A549 treated with AZD9567 at 1 μM for 4 hours (cell line): Measurements from ENCODE around the gene COMP. TPM values are rescaled to one million over a fixed set of nuclear protein-coding genes. Genes with fewer than 3 reads are reported as not detected.

ENCODE experiments used
- total RNA-seq: library from RNA; stranded (reverse); fragments of 200-300 nt; extraction: Qiagen RNA extraction; gene quantifications from 5 replicates; pipeline ENCODE4 v1.2.3, GENCODE V29; 2022; ENCODE audit not compliant: insufficient read depth

COMP gene
- 0.11 to 0.15 TPM (median 0.13 TPM) in 4 of 5 replicates, not detected in the other for total RNA-seq

GRCh38 chr19:18790566-18791314, at the start of gene COMP:
TSS of gene COMP (minus strand) at chr19:18791305. CDS start at chr19:18791269, 36 bp downstream.

GRCh38 chr19:18831524-18832305, 40.6 kb upstream of the COMP start, which contains the start of gene UPF1:
TSS of gene UPF1 (plus strand) at chr19:18831959. CDS start at chr19:18832210, 251 bp downstream.

Other genes with a start within 250 kb of the COMP start
- 110 to 150 TPM (median 146 TPM) in 5 replicates for gene FKBP8, start 247.7 kb downstream of the COMP start, total RNA-seq
- gene KXD1, start 233.4 kb downstream of the COMP start, total RNA-seq: 89.9 to 108 TPM (median 98.8 TPM) in 5 replicates
- gene UBA52, start 219.4 kb downstream of the COMP start, total RNA-seq: 1,038 to 1,235 TPM (median 1,207 TPM) in 5 replicates
- 20.8 to 63.5 TPM (median 56.7 TPM) in 5 replicates for gene REX1BD, start 202.5 kb downstream of the COMP start, total RNA-seq
- 1.9 to 7.8 TPM (median 7.0 TPM) in 5 replicates for gene CRLF1, start 184.5 kb downstream of the COMP start, total RNA-seq
- gene TMEM59L, start 178.4 kb downstream of the COMP start, total RNA-seq: 5.7 to 15.3 TPM (median 5.8 TPM) in 5 replicates
- 3.6 to 4.6 TPM (median 4.0 TPM) in 5 replicates for gene KLHL26, start 154.3 kb downstream of the COMP start, total RNA-seq
- 3.4 to 4.9 TPM (median 4.4 TPM) in 5 replicates for gene CRTC1, start 107.6 kb downstream of the COMP start, total RNA-seq
- 34.4 to 44.3 TPM (median 42.9 TPM) in 5 replicates for gene UPF1, start 40.7 kb upstream of the COMP start, total RNA-seq
- gene CERS1, start 104.9 kb upstream of the COMP start, total RNA-seq: 4.2 to 5.7 TPM (median 5.2 TPM) in 5 replicates
- gene COPE, start 128.1 kb upstream of the COMP start, total RNA-seq: 126 to 170 TPM (median 165 TPM) in 5 replicates
- gene DDX49, start 128.4 kb upstream of the COMP start, total RNA-seq: 32.3 to 51.2 TPM (median 45.0 TPM) in 5 replicates
- gene HOMER3, start 149.9 kb upstream of the COMP start, total RNA-seq: 27.1 to 31.2 TPM (median 27.8 TPM) in 5 replicates
- 21.0 to 33.2 TPM (median 32.3 TPM) in 5 replicates for gene SUGP2, start 242.2 kb upstream of the COMP start, total RNA-seq
- gene ARMC6, start 242.3 kb upstream of the COMP start, total RNA-seq: 25.9 to 39.3 TPM (median 27.3 TPM) in 5 replicates